Stimulated activated CD4-positive, alpha-beta T cell treated with anti-CD3 and anti-CD28 coated beads, Interleukin-12 subunit alpha, Interleukin-12 subunit beta, amount 100 ng/mL, for 24 hours (primary cell): ENCODE results near the gene HDAC2.

Experiments
- DNase-seq, 2 experiments: peaks; one replicate each; pipeline ENCODE4 v3.0.0-alpha.2; 2020; ENCODE audit warnings: low read depth in 2 of 2

HDAC2 gene

GRCh38 chr6:113909224-113909856, 61.6 kb downstream of the HDAC2 start:
- no peak for DNase-seq

- DNase-seq: no peak
These were observed 62.1 kb downstream of the HDAC2 start for GRCh38 chr6:113908801-113909200.

GRCh38 chr6:113907102-113907815, 63.7 kb downstream of the HDAC2 start:
- DNase-seq: no peak

- no peak for DNase-seq
These were observed 67.2 kb downstream of the HDAC2 start for GRCh38 chr6:113903666-113904330.

- DNase-seq: no peak
These were observed 69.5 kb downstream of the HDAC2 start for GRCh38 chr6:113901482-113901881.

GRCh38 chr6:113894712-113895674, 76.0 kb downstream of the HDAC2 start:
- no peak for DNase-seq

- DNase-seq: no peak
These were observed 77.1 kb downstream of the HDAC2 start for GRCh38 chr6:113893866-113894265.

GRCh38 chr6:113893451-113893850, 77.5 kb downstream of the HDAC2 start:
- no peak for DNase-seq

GRCh38 chr6:113888956-113889630, 81.9 kb downstream of the HDAC2 start:
- DNase-seq: no peak

GRCh38 chr6:113888493-113888892, 82.5 kb downstream of the HDAC2 start:
- no peak for DNase-seq

- no peak for DNase-seq
These were observed 84.4 kb downstream of the HDAC2 start for GRCh38 chr6:113886512-113886911.

- no peak for DNase-seq
These were observed 86.9 kb downstream of the HDAC2 start for GRCh38 chr6:113884011-113884410.
